ENCODE measurements around the gene SEMA5A.
A peak's percentile ranks its signal among the peaks of the same experiment; 100 is the strongest.

Gene SEMA5A

GRCh38 chr5:9054821-9055589, 490.9 kb downstream of the SEMA5A start:
- DNase-seq (ENCODE audit: low read depth): peak; percentile 31
- no peak for TF ChIP-seq CTCF (conservative IDR thresholded peaks at IDR 0.05; ENCODE audit: low read length)
- no peak overlapping the region for H3K4me3 ChIP-seq (ENCODE audit: low read length)

GRCh38 chr5:9054322-9054721, 491.6 kb downstream of the SEMA5A start:
- no peak for DNase-seq (ENCODE audit: low read depth)
- no peak for TF ChIP-seq CTCF (conservative IDR thresholded peaks at IDR 0.05; ENCODE audit: low read length)
- no peak overlapping the region for H3K4me3 ChIP-seq (ENCODE audit: low read length)

- H3K4me3 ChIP-seq (ENCODE audit: low read length): no peak overlapping the region
- no peak for TF ChIP-seq CTCF (conservative IDR thresholded peaks at IDR 0.05; ENCODE audit: low read length)
- no peak for DNase-seq (ENCODE audit: low read depth)
Measured at GRCh38 chr5:9052421-9052820, 493.5 kb downstream of the SEMA5A start.

- TF ChIP-seq CTCF (conservative IDR thresholded peaks at IDR 0.05; ENCODE audit: low read length): no peak
- no peak overlapping the region for H3K4me3 ChIP-seq (ENCODE audit: low read length)
- DNase-seq (ENCODE audit: low read depth): no peak
Measured at GRCh38 chr5:9051779-9052178, 494.1 kb downstream of the SEMA5A start.

GRCh38 chr5:9047932-9048331, 497.9 kb downstream of the SEMA5A start:
- no peak for TF ChIP-seq CTCF (conservative IDR thresholded peaks at IDR 0.05; ENCODE audit: low read length)
- H3K4me3 ChIP-seq (ENCODE audit: low read length): no peak overlapping the region
- no peak for DNase-seq (ENCODE audit: low read depth)

GRCh38 chr5:9046756-9047481, 499.0 kb downstream of the SEMA5A start:
- no peak overlapping the region for H3K4me3 ChIP-seq (ENCODE audit: low read length)
- peak; percentile 96 for DNase-seq (ENCODE audit: low read depth)
- no peak for TF ChIP-seq CTCF (conservative IDR thresholded peaks at IDR 0.05; ENCODE audit: low read length)

GRCh38 chr5:9045946-9046345, 499.9 kb downstream of the SEMA5A start:
- no peak for TF ChIP-seq CTCF (conservative IDR thresholded peaks at IDR 0.05; ENCODE audit: low read length)
- no peak overlapping the region for H3K4me3 ChIP-seq (ENCODE audit: low read length)
- no peak for DNase-seq (ENCODE audit: low read depth)
